Mucosa of stomach (tissue), 1 donor: Measurements from ENCODE around the gene TBRG1.

Experiments
- H3K27me3 ChIP-seq: one replicate; pipeline ENCODE4 v1.7.0; 2013; ENCODE audit warnings: mild to moderate bottlenecking, low read length; ENCODE audit not compliant: control insufficient read depth, insufficient read depth
- H3K36me3 ChIP-seq: one replicate; pipeline ENCODE4 v1.7.0; 2013; ENCODE audit warnings: low read length; ENCODE audit not compliant: control insufficient read depth, insufficient read depth
- H3K4me1 ChIP-seq: one replicate; pipeline ENCODE4 v1.7.0; 2013; ENCODE audit warnings: mild to moderate bottlenecking, low read length; ENCODE audit not compliant: control insufficient read depth, insufficient read depth
- H3K4me3 ChIP-seq: one replicate; pipeline ENCODE4 v1.7.0; 2013; ENCODE audit warnings: low read length
- H3K9ac ChIP-seq: one replicate; pipeline ENCODE4 v1.7.0; 2013; ENCODE audit warnings: mild to moderate bottlenecking, low read length, moderate library complexity
- H3K9me3 ChIP-seq: one replicate; pipeline ENCODE4 v1.7.0; 2013; ENCODE audit warnings: mild to moderate bottlenecking, low read length, moderate library complexity; ENCODE audit not compliant: control insufficient read depth
- donor health status: Pancreatic carcinoma.

Gene TBRG1

DNA sequence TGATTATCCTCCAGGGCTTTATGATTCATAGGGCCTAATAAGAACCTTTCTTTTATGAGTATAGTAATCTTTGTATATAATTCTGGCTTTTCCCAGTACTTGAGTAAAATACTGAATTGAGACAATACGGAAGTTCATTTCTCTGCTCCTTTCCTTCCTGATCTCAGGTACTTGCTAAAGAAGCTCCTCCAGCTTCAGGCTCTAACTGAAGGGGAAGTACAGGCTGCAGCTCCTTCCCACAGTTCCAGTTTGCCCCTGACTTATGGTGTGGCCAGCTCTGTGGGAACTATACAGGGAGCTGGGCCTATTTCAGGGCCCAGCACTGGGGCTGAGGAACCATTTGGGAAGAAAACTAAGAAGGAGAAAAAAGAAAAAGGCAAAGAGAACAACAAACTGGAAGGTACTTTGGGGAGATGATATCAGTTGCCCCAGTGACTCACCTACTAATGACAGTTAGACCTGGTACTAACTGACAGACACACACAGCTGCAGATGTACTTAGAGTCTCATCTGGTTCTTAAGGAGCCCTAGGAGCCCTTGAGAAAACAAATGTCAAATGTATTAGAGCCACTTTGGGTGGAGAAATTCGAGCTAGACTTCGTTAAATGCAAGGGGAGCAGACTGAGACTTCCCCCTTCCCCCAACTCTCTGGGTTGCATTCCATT, 3.0 kb downstream of the TBRG1 start:
- Histone ChIP-seq H3K27me3 (no peaks in the 10 kb centered on the region), H3K36me3 (peaks cover 10% of the 10 kb centered on the region), H3K4me3 (no peak overlapping the region), H3K9ac (no peak overlapping the region), H3K4me1 (peaks cover 7% of the 10 kb centered on the region), H3K9me3 (no peaks in the 10 kb centered on the region)

DNA sequence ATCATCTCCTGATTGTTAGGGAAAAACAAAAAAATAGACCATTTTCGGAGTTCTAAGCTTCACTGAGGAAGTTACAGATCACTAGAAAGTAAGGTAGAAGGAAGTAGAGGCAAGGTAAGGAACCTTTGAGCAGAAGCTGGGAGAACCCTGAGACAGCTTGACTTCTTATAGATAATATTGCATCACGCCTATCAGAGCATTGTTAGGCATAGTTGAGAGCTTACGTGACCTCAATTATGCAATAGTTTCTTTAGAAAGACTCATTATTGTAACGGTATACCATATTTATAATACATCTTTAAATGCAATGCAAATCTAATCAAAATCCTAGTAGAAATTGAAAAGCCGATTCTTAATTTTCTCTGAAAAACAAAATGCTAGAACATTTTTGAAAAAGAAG, 4.9 kb downstream of the TBRG1 start:
- Histone ChIP-seq H3K4me1 (peaks cover 7% of the 10 kb centered on the region), H3K36me3 (peaks cover 18% of the 10 kb centered on the region), H3K4me3 (no peak overlapping the region), H3K9ac (no peak overlapping the region), H3K9me3 (no peaks in the 10 kb centered on the region), H3K27me3 (no peaks in the 10 kb centered on the region)

DNA sequence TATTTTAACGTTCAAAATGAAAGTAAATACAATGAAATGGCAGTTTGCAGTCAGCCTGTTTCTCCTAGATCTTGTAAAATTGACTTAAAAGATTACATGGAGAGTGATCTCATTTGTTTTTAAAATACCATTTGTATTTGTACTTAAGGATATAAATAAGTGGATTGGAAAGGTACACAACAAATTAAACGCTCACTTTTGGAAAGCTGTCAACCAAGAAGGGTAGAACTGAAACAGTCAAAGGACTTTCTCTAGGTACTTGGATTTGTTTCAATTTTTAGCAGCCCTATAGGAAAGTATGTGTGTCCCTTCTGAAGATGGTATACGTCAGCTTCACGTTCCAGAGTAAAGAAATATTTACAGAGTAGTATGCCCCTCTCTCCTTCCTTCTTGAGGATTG, 7.3 kb downstream of the TBRG1 start:
- Histone ChIP-seq H3K36me3 (peaks cover 18% of the 10 kb centered on the region), H3K9ac (no peak overlapping the region), H3K4me1 (no peaks in the 10 kb centered on the region), H3K9me3 (no peaks in the 10 kb centered on the region), H3K27me3 (no peaks in the 10 kb centered on the region), H3K4me3 (no peak overlapping the region)

DNA sequence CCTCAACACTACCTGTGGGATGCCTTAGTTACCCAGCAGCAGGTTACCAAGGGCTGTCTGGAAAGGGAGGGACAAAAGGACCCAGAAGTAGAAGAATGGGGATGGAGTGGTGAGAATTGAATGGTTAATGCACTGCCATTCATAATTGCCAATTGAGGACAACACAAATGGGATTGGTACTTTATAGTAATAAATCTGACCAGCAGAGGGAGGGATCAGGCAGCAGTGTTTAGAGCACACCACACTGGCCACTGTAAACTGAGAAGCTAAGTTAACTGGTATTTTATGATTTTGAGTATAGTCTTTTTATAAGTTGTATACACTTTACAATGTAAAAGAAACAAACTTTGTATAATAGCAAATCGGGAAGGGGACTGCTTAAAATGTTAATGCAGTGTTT, 10.7 kb downstream of the TBRG1 start:
- H3K36me3 ChIP-seq = peaks cover 12% of the 10 kb centered on the region
- H3K9me3 ChIP-seq = no peaks in the 10 kb centered on the region
- no peaks in the 10 kb centered on the region for H3K4me1 ChIP-seq
- no peak overlapping the region for H3K4me3 ChIP-seq
- no peak overlapping the region for H3K9ac ChIP-seq
- H3K27me3 ChIP-seq = no peaks in the 10 kb centered on the region

DNA sequence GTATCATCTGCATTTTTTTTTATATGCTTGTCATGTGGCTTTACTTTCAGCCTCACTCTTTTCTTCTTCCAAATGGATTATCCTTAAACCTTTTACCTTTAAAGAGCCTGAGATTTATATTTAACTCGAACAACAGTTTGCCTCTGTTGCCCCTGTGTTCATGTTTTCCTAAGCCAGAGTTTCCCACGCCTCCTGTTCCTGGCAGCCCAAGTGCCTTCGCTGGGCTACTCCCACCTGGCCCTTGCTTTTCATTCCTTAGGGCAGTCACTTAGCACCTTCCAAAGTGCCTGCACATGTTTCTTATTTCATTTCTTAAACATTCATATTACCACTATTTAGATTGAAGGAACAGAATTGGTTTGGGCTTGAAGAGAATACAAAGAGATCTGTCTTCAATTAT, 13.3 kb downstream of the TBRG1 start:
- Histone ChIP-seq H3K4me3 (no peak overlapping the region), H3K9ac (no peak overlapping the region), H3K36me3 (peaks cover 6% of the 10 kb centered on the region), H3K9me3 (no peaks in the 10 kb centered on the region), H3K27me3 (no peaks in the 10 kb centered on the region), H3K4me1 (no peaks in the 10 kb centered on the region)

DNA sequence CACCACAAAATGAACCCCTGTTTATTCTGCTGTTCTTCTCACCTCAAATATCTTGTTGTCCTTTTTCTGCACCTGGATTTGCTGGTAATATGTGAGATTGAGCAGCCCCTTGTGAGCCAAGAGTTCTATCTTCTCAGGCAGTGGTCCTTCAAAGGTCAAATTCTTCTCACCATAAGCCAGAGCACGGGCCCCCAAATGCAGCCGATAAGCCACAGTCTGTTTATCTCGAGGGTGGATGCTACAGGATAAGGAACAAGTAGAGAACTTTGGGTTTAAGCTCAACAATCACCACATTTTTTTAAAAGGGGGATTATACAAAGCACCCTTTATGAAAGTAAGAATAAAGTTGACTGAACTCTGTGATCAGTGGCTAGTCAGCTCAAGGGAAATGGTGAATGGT, 15.8 kb downstream of the TBRG1 start:
- H3K36me3 ChIP-seq = no peaks in the 10 kb centered on the region
- H3K27me3 ChIP-seq = no peaks in the 10 kb centered on the region
- no peak overlapping the region for H3K9ac ChIP-seq
- no peaks in the 10 kb centered on the region for H3K4me1 ChIP-seq
- H3K4me3 ChIP-seq = no peak overlapping the region
- no peaks in the 10 kb centered on the region for H3K9me3 ChIP-seq

DNA sequence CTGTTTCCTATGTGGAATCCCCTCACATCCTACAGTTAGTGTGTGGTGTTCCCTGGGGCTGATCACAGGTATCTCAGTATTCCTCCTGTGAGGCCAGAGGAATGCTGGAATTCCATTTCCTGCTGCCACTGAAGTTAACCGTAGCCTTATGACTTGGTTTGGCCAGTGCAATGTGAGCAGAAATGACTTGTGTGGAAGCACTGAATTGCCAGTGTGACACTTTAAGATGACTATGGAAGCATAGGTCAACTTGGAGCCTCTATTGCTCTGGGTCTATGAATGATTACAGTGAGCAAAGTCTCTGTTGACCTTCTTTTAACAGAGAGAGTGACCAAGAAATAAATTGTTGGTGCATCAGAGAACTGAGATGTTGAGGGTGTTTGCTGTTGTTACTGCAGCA, 16.5 kb downstream of the TBRG1 start:
- Histone ChIP-seq H3K36me3 (no peaks in the 10 kb centered on the region), H3K27me3 (no peaks in the 10 kb centered on the region), H3K4me1 (no peaks in the 10 kb centered on the region), H3K9me3 (no peaks in the 10 kb centered on the region), H3K4me3 (no peak overlapping the region), H3K9ac (no peak overlapping the region)

DNA sequence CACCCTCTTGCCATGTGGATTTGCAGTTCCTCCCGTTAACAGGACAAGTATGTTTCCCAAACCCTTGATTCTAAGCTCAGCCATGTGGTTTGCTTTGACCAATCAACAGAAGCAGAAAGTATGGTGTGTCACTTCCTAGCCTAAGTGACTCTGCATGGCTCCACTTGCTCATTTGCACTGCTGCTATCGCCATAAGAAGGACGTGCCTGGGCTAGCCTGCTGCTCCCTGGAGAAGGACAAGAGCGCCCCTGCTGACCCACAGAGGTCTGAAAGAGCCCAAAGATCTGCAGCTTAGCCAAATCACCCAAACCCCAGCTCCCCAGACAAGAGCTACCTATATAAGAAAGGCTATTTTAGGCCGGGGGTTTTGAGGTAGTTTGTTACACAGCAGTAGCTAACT, 18.0 kb downstream of the TBRG1 start:
- Histone ChIP-seq H3K36me3 (no peaks in the 10 kb centered on the region), H3K4me1 (peaks cover 5% of the 10 kb centered on the region), H3K27me3 (no peaks in the 10 kb centered on the region), H3K4me3 (no peak overlapping the region), H3K9me3 (no peaks in the 10 kb centered on the region), H3K9ac (no peak overlapping the region)

DNA sequence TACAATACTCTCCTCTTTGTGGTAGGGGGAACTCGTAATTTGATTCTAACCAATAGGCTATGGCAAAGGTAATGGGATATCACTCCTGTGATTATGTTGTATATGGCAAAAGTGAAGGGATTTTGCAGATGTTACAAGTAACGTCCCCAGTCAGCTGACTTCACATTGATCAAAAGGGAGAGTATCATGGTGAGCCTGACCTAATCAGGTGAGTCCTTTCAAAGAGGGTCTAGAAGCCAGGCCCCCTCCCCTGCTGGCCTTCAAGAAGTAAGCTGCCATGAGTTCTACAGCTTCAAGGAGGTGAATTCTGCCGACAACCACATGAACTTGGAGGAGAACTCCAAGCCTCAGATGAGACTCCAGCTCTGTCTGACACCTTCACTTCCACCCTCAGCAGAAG, 20.0 kb downstream of the TBRG1 start:
- no peaks in the 10 kb centered on the region for H3K36me3 ChIP-seq

DNA sequence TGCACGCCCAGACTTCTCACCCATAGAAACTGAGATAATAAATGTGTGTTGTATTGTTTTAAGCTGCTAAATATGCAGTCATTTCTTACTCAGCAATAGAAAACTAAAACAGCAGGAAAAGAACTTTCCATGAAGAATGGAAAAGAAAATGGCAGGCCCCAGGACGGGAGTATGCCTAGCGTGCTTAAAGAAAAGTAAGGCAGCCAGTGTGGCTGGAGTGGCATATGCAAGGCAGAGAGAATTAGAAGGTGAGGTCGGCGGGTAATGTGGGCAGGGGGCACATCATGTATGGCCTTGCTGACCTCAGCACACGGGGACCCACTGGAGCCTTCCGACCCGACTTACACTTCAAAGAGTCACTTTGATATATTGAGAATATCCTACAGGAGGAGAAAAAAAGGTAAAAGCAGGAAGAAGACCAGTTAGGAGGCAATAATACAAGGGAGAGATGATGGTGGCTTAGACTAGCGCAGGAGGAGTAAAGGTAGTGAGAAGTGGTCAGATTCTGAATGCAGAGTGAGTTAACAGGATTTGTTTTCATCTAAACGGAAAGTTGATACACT, 20.5 kb downstream of the TBRG1 start:
- H3K27me3 ChIP-seq = no peaks in the 10 kb centered on the region
- H3K9ac ChIP-seq = no peak overlapping the region
- H3K4me1 ChIP-seq = peaks cover 5% of the 10 kb centered on the region
- no peaks in the 10 kb centered on the region for H3K9me3 ChIP-seq
- no peaks in the 10 kb centered on the region for H3K36me3 ChIP-seq
- no peak overlapping the region for H3K4me3 ChIP-seq

More for the DNA sequence above, 20.0 kb downstream of the TBRG1 start:
- peaks cover 5% of the 10 kb centered on the region for H3K4me1 ChIP-seq
- no peak overlapping the region for H3K4me3 ChIP-seq
- no peaks in the 10 kb centered on the region for H3K27me3 ChIP-seq
- H3K9me3 ChIP-seq = no peaks in the 10 kb centered on the region
- no peak overlapping the region for H3K9ac ChIP-seq

DNA sequence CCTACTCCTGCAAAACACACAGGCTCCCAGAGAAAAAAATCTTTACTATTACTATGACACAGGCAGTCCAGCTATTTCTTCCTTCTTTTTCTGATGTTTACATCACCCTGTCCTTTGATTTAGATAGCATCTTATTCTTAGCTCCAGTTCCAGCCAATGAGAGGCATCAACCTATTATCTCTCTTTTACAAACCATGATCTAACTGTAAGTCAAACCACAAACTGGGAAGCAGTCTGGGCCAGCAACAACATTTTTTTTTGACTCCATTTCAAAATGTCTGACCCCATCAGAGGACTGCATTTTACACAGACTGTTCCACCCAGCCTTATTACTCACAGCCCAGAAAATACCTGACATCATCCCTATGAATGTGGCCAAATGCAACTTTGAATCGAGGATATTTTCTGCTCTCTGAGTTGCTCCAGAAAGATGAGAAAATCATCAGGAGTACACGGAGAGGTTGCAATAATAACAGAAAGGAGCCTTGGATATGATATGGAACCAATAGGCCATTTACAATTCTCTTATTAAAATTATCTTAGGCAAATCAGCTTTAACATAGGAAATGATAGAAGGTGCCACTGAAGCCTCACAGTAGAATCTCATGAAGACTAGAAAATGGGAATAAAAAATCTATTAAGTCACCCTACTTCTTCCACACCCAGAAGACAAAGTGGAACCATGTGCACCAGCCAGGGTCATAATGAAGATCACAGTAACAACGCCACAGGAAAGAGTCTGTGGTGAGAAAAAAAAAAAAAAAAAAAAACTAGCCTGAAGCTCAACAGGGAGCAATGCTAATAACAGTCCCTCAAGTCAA, 21.2 kb downstream of the TBRG1 start:
- H3K27me3 ChIP-seq = no peaks in the 10 kb centered on the region
- no peaks in the 10 kb centered on the region for H3K36me3 ChIP-seq
- H3K9me3 ChIP-seq = no peaks in the 10 kb centered on the region
- no peak overlapping the region for H3K4me3 ChIP-seq
- H3K9ac ChIP-seq = no peak overlapping the region
- H3K4me1 ChIP-seq = peaks cover 5% of the 10 kb centered on the region
